ENCODE measurements around the gene MBD2. TPM values are rescaled to one million over a fixed set of nuclear protein-coding genes. Genes with fewer than 3 reads are reported as not detected.
"Not testable (repeated sequence)": the region's sequence is repeated elsewhere in the genome, so short reads cannot be mapped to it uniquely, and the experiment has no call there.

MBD2 gene
- total and polyA plus RNA-seq, 2 donors (not counting 1 experiment from before 2014, with no cell fraction given), result 32.5 to 43.8 TPM

DNA sequence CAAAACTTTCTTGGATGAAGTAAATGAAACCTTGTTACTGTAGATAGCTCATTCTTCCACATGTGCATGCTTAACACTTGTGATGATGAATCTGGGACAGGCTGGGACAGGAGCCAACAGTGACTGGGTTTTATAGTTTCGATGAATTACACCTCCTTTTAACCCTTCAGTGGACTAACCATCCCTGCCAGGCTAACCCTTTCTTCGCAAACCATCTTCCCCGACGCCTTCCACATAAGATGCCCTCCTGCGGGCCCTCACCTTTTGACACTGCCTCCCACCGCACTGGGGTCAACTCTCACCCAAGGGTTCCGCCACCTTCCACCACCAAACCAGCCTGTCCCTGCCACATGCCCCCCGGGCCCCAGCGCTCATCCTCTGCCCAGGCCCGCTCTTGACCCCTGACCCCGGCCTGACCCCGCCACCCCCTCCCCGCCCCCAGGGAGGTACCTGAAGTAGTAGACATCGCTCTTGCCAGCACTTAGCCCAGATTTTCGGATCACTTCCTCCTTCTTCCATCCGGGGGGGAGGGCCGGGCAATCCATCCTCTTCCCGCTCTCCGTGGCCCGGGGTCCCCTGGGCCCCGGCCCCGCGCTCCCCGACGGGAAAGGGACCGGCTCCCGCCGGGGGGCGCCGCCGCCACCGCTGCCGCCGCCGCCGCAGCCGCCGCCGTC, 764 bp downstream of the MBD2 start:
- Histone ChIP-seq H3K27ac (ENCODE audit: insufficient read depth, low read length) (peak overlapping the region; percentile 63), H3K27me3 (ENCODE audit: control insufficient read depth, insufficient read depth, low read length) (no peaks in the 10 kb centered on the region), H2AFZ (ENCODE audit: low read length) (no peak overlapping the region), H3K36me3 (ENCODE audit: control insufficient read depth, insufficient read depth, low read length) (no peaks in the 10 kb centered on the region), H3K4me1 (ENCODE audit: control insufficient read depth, extremely low read depth, insufficient read depth, low read length) (no peaks in the 10 kb centered on the region), H3K9me3 (ENCODE audit: control insufficient read depth, insufficient read depth, low read depth, low read length) (no peaks in the 10 kb centered on the region), H3K4me2 (ENCODE audit: extremely low read depth, insufficient read depth, low read length) (peak overlapping the region; percentile 65), H3K9ac (ENCODE audit: insufficient read depth, low read length) (peak overlapping the region; percentile 70), H3K4me3 (replicated peaks in 1 of 4; ENCODE audit: control extremely low read depth in 1 of 4, insufficient read depth in 1 of 4, low read depth in 3 of 4, low read length in 4 of 4) (peak overlapping the region; percentile 43 to 66 (median 55)), H4K20me1 (ENCODE audit: control insufficient read depth, extremely low read depth, insufficient read depth, low read length) (peaks cover 3% of the 10 kb centered on the region), H3K79me2 (ENCODE audit: control insufficient read depth, insufficient read depth, low read length) (peaks cover 50% of the 10 kb centered on the region)
- peak; percentile 92 to 94 for DNase-seq (ENCODE audit: low read depth in 2 of 2)
- no peak for TF ChIP-seq EZH2 (IDR thresholded peaks at IDR 0.05; ENCODE audit: low read length, missing control alignments)
- TF ChIP-seq, protein P1, sequence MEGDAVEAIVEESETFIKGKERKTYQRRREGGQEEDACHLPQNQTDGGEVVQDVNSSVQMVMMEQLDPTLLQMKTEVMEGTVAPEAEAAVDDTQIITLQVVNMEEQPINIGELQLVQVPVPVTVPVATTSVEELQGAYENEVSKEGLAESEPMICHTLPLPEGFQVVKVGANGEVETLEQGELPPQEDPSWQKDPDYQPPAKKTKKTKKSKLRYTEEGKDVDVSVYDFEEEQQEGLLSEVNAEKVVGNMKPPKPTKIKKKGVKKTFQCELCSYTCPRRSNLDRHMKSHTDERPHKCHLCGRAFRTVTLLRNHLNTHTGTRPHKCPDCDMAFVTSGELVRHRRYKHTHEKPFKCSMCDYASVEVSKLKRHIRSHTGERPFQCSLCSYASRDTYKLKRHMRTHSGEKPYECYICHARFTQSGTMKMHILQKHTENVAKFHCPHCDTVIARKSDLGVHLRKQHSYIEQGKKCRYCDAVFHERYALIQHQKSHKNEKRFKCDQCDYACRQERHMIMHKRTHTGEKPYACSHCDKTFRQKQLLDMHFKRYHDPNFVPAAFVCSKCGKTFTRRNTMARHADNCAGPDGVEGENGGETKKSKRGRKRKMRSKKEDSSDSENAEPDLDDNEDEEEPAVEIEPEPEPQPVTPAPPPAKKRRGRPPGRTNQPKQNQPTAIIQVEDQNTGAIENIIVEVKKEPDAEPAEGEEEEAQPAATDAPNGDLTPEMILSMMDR (conservative IDR thresholded peaks at IDR 0.05 in 1 of 2, IDR thresholded peaks at IDR 0.05 in 1 of 2; ENCODE audit: low read depth in 1 of 2, low read length in 2 of 2), result no peak

DNA sequence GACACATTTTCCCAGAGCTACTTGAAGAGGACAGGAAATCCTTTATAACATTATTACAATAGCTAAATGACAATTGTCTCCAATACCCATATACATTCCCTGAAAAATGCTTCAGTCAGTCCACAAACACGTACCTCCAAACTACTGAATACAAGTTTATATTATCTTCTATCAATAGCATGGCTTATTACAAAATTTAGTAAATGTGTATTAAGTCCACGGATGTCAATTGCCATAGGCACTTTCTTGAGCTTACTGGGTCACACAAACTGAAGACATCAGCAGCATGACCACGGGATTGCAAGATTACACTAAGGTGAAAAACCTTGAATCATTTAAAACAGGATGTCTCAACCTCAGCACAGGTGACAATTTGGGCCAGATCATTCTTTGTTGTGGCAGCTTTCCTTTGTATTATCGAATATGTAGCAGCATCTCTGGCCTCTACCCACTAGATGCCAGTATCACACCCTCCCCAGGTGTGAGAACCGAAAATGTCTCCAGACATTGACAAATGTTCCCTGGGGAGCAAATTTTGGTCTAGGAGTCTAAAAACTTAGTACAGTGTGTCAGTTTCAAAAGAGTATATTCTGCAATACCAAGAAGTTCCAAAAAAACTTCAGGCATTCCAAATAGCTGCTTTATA, 1.4 kb downstream of the MBD2 start:
- Histone ChIP-seq H4K20me1 (ENCODE audit: control insufficient read depth, extremely low read depth, insufficient read depth, low read length) (peaks cover 3% of the 10 kb centered on the region), H2AFZ (ENCODE audit: low read length) (no peak overlapping the region), H3K79me2 (ENCODE audit: control insufficient read depth, insufficient read depth, low read length) (peaks cover 57% of the 10 kb centered on the region), H3K4me3 (replicated peaks in 1 of 4; ENCODE audit: control extremely low read depth in 1 of 4, insufficient read depth in 1 of 4, low read depth in 3 of 4, low read length in 4 of 4) (peak overlapping the region; percentile 43 to 66 (median 55)), H3K27ac (ENCODE audit: insufficient read depth, low read length) (no peak overlapping the region), H3K9me3 (ENCODE audit: control insufficient read depth, insufficient read depth, low read depth, low read length) (no peaks in the 10 kb centered on the region), H3K9ac (ENCODE audit: insufficient read depth, low read length) (no peak overlapping the region), H3K27me3 (ENCODE audit: control insufficient read depth, insufficient read depth, low read length) (no peaks in the 10 kb centered on the region), H3K4me2 (ENCODE audit: extremely low read depth, insufficient read depth, low read length) (peak overlapping the region; percentile 65), H3K4me1 (ENCODE audit: control insufficient read depth, extremely low read depth, insufficient read depth, low read length) (no peaks in the 10 kb centered on the region), H3K36me3 (ENCODE audit: control insufficient read depth, insufficient read depth, low read length) (no peaks in the 10 kb centered on the region)
- TF ChIP-seq, protein P1 (conservative IDR thresholded peaks at IDR 0.05 in 1 of 2, IDR thresholded peaks at IDR 0.05 in 1 of 2; ENCODE audit: low read depth in 1 of 2, low read length in 2 of 2), result no peak
- TF ChIP-seq EZH2 (IDR thresholded peaks at IDR 0.05; ENCODE audit: low read length, missing control alignments), result no peak
- DNase-seq (ENCODE audit: low read depth in 2 of 2), result no peak

GRCh38 chr18:54220406-54220805, 4.1 kb downstream of the MBD2 start:
- Histone ChIP-seq H3K4me2 (ENCODE audit: extremely low read depth, insufficient read depth, low read length) (no peak overlapping the region), H2AFZ (ENCODE audit: low read length) (no peak overlapping the region), H4K20me1 (ENCODE audit: control insufficient read depth, extremely low read depth, insufficient read depth, low read length) (peaks cover 3% of the 10 kb centered on the region), H3K79me2 (ENCODE audit: control insufficient read depth, insufficient read depth, low read length) (peaks cover 78% of the 10 kb centered on the region), H3K4me3 (replicated peaks in 1 of 4; ENCODE audit: control extremely low read depth in 1 of 4, insufficient read depth in 1 of 4, low read depth in 3 of 4, low read length in 4 of 4) (no peak overlapping the region), H3K9me3 (ENCODE audit: control insufficient read depth, insufficient read depth, low read depth, low read length) (no peaks in the 10 kb centered on the region), H3K4me1 (ENCODE audit: control insufficient read depth, extremely low read depth, insufficient read depth, low read length) (no peaks in the 10 kb centered on the region), H3K9ac (ENCODE audit: insufficient read depth, low read length) (no peak overlapping the region), H3K36me3 (ENCODE audit: control insufficient read depth, insufficient read depth, low read length) (no peaks in the 10 kb centered on the region), H3K27me3 (ENCODE audit: control insufficient read depth, insufficient read depth, low read length) (no peaks in the 10 kb centered on the region), H3K27ac (ENCODE audit: insufficient read depth, low read length) (no peak overlapping the region)
- no peak for TF ChIP-seq EZH2 (IDR thresholded peaks at IDR 0.05; ENCODE audit: low read length, missing control alignments)
- TF ChIP-seq, protein P1 (conservative IDR thresholded peaks at IDR 0.05 in 1 of 2, IDR thresholded peaks at IDR 0.05 in 1 of 2; ENCODE audit: low read depth in 1 of 2, low read length in 2 of 2), result no peak
- DNase-seq (ENCODE audit: low read depth in 2 of 2), result no peak

DNA sequence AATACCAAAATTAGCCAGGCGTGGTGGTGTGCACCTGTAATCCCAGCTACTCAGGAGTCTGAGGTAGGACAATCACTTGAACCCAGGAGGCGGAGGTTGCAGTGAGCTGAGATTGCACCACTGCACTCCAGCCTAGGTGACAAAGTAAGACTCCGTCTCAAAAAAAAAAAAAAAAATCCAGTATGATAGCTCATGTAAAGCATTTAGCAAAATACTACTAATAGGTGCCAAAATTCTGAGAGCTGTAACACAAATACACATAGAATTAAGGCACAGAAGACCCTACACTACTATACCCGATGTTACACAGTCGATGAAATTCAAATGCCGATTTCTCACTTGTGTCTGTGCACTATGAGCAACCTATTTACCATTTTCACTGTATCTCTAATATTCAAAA, 5.7 kb downstream of the MBD2 start:
- not testable (repeated sequence) for H3K36me3 ChIP-seq (ENCODE audit: control insufficient read depth, insufficient read depth, low read length); H2AFZ ChIP-seq (ENCODE audit: low read length); H3K27me3 ChIP-seq (ENCODE audit: control insufficient read depth, insufficient read depth, low read length); H3K4me3 ChIP-seq (replicated peaks in 1 of 4; ENCODE audit: control extremely low read depth in 1 of 4, insufficient read depth in 1 of 4, low read depth in 3 of 4, low read length in 4 of 4); H3K4me2 ChIP-seq (ENCODE audit: extremely low read depth, insufficient read depth, low read length); DNase-seq (ENCODE audit: low read depth in 2 of 2); H3K27ac ChIP-seq (ENCODE audit: insufficient read depth, low read length); H4K20me1 ChIP-seq (ENCODE audit: control insufficient read depth, extremely low read depth, insufficient read depth, low read length); H3K9ac ChIP-seq (ENCODE audit: insufficient read depth, low read length); H3K4me1 ChIP-seq (ENCODE audit: control insufficient read depth, extremely low read depth, insufficient read depth, low read length); H3K9me3 ChIP-seq (ENCODE audit: control insufficient read depth, insufficient read depth, low read depth, low read length)
- peaks cover 92% of the 10 kb centered on the region for H3K79me2 ChIP-seq (ENCODE audit: control insufficient read depth, insufficient read depth, low read length)

Data from fibroblast of lung (primary cell).